ENCODE results near the gene MALRD1. TPM values are rescaled to one million over a fixed set of nuclear protein-coding genes. Genes with fewer than 3 reads are reported as not detected.
"Not testable (repeated sequence)": the region's sequence is repeated elsewhere in the genome, so short reads cannot be mapped to it uniquely, and the experiment has no call there.

Gene MALRD1
- total RNA-seq, 2 donors from 2014 or later: 0.26 to 1.3 TPM

DNA sequence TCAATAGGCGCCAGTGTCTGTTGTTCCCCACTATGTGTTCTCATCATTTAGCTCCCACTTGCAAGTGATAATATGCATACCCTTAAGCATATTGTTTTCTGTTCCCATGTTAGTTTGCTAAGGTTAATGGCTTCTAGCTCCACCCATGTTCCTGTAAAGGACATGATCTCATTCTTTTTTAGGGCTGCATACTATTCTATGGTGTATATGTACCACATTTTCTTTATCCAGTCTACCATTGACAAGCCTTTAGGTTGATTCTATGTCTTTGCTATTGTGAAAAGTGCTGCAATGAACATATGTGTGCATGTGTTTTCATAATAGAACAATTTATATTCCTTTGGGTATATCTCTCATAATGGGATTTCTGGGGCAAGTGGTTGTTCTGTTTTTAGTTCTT is 689.8 kb downstream of the MALRD1 start:
- no peaks in the 10 kb centered on the region for H3K27me3 ChIP-seq
- WGBS, 2 donors: 79 to 94% methylated on average over 1 of the region's 1 CpG
- TF ChIP-seq, protein P1, sequence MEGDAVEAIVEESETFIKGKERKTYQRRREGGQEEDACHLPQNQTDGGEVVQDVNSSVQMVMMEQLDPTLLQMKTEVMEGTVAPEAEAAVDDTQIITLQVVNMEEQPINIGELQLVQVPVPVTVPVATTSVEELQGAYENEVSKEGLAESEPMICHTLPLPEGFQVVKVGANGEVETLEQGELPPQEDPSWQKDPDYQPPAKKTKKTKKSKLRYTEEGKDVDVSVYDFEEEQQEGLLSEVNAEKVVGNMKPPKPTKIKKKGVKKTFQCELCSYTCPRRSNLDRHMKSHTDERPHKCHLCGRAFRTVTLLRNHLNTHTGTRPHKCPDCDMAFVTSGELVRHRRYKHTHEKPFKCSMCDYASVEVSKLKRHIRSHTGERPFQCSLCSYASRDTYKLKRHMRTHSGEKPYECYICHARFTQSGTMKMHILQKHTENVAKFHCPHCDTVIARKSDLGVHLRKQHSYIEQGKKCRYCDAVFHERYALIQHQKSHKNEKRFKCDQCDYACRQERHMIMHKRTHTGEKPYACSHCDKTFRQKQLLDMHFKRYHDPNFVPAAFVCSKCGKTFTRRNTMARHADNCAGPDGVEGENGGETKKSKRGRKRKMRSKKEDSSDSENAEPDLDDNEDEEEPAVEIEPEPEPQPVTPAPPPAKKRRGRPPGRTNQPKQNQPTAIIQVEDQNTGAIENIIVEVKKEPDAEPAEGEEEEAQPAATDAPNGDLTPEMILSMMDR (IDR thresholded peaks at IDR 0.05): no peak
- no peak for TF ChIP-seq POLR2A (IDR thresholded peaks at IDR 0.05)
- no peaks in the 10 kb centered on the region for H3K9me3 ChIP-seq
- H3K36me3 ChIP-seq (replicated peaks in 1 of 2; ENCODE audit: insufficient read depth in 1 of 2, low read depth in 2 of 2): no peaks in the 10 kb centered on the region
- no peak overlapping the region for H3K4me3 ChIP-seq
- no peak for DNase-seq
- intact Hi-C loops (cut with DNase I): no loop called here
- H3K27ac ChIP-seq: no peak overlapping the region
- ATAC-seq: no peak
- no peaks in the 10 kb centered on the region for H3K4me1 ChIP-seq

DNA sequence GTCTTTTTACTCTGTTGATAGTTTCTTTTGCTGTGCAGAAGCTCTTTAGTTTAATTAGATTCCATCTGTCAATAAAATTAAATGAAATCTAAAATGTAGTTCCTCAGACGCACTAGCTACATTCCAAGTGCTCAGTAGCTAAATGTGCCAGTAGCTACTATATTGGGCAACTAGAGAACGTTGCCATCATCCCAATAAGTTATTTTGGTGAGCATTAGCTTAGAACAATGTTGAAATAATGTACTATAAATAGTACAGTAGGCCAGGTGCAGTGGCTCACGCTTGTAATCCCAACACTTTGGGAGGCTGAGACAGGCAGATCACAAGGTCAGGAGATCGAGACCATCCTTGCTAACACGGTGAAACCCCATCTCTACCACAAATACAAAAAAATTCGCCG is 690.6 kb downstream of the MALRD1 start:
- WGBS, 2 donors: 69 to 77% methylated on average over 7 of the region's 7 CpGs
- H3K36me3 ChIP-seq (replicated peaks in 1 of 2; ENCODE audit: insufficient read depth in 1 of 2, low read depth in 2 of 2); intact Hi-C loops (cut with DNase I); H3K9me3 ChIP-seq; H3K27ac ChIP-seq; ATAC-seq; H3K4me1 ChIP-seq; H3K4me3 ChIP-seq; H3K27me3 ChIP-seq; DNase-seq: not testable (repeated sequence)

DNA sequence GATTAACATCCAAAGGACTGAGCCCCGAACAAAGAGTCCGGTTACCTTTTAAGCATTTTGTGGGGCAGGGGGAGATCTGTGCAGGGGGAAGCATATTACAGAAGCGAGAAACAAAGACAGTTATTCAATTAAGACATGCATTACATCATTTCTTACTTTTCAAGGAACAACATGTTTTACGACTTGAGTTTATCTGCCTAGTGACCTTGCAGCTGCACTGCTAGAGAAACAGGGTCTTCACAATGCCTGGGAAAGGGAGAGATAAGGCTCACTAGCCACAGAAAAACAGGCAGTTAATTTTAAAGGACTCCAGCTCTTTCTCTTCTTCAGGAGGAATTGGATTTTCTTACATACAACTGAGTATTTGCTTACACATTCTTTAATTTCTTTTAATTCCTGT is 693.5 kb downstream of the MALRD1 start:
- H3K9me3 ChIP-seq; DNase-seq; H3K4me1 ChIP-seq; H3K36me3 ChIP-seq (replicated peaks in 1 of 2; ENCODE audit: insufficient read depth in 1 of 2, low read depth in 2 of 2); ATAC-seq; H3K27me3 ChIP-seq; intact Hi-C loops (cut with DNase I); H3K27ac ChIP-seq; H3K4me3 ChIP-seq: not testable (repeated sequence)
- 43 to 57% methylated on average over 4 of the region's 4 CpGs for WGBS, 2 donors

DNA sequence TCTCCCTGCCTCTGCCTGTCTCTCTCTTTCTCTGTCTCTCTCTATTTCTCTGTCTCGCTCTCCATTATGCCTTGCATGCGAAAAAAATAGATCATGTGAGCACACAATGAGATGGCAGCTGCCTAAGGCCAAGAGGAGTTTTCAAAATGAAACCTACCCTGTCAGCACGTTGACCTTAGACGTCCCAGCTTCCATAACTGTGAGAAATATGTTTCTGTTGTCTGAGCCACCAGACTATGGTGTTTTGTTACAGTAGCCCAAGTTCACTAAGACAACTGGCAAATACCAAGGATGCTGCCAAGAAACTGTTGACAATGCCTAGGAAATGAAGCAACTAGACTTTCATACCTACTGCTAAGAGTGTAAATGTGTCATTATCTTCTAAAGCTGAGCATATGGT is 697.1 kb downstream of the MALRD1 start:
- intact Hi-C loops (cut with DNase I): no loop called here
- 76 to 81% methylated on average over 4 of the region's 4 CpGs for WGBS, 2 donors
- H3K9me3 ChIP-seq: no peaks in the 10 kb centered on the region
- TF ChIP-seq, protein P1 (IDR thresholded peaks at IDR 0.05): no peak
- no peak for TF ChIP-seq POLR2A (IDR thresholded peaks at IDR 0.05)
- no peak overlapping the region for H3K4me3 ChIP-seq
- H3K27ac ChIP-seq: no peak overlapping the region
- no peaks in the 10 kb centered on the region for H3K27me3 ChIP-seq
- ATAC-seq (no peak), DNase-seq (no peak)
- H3K36me3 ChIP-seq (replicated peaks in 1 of 2; ENCODE audit: insufficient read depth in 1 of 2, low read depth in 2 of 2): no peaks in the 10 kb centered on the region
- no peaks in the 10 kb centered on the region for H3K4me1 ChIP-seq

DNA sequence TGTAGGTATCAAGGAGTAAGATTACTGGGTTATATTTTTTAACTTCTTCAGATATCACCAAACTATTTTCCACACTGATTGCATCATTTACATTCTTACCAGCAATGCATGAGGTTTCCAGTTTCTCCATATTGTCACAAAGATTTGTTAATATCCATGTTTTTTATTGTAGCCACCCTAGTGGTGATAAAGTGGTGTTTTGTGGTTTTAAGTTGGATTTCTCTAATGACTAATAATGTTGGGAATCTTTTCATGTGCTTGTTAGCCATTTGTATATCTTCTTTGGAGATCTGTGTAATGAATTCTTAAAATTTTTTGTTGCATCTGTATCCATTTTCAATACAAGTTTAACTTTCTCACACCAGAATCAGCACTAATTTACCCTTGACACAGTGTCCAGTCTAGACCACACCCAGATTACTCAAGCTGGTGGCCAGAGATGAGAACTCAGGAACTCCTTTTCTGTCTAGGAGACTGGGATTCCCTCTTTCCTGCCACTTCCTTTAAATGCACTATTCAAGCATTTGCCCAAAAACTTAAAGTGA is 700.7 kb downstream of the MALRD1 start:
- no peak for TF ChIP-seq POLR2A (IDR thresholded peaks at IDR 0.05)
- TF ChIP-seq, protein P1 (IDR thresholded peaks at IDR 0.05): no peak
- no peaks in the 10 kb centered on the region for H3K36me3 ChIP-seq (replicated peaks in 1 of 2; ENCODE audit: insufficient read depth in 1 of 2, low read depth in 2 of 2)

DNA sequence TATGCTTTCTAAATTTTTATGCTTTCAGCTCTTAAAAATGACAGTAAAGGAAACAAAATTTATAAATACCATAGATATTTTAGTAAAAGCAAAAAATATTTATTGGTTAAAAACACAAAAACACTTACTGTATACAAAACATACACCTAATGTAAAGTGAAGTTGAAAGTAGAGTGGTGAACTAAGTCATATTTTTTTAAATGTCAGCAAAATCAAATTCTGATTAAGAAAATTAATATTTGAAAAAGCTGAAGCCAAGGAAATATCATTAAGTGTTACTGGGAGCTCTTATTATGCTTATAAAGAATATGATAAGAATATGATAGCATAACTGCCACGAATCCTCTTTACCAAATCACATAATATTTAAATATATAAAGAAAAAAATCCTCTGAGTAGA is 702.4 kb downstream of the MALRD1 start:
- no peaks in the 10 kb centered on the region for H3K27me3 ChIP-seq
- no peaks in the 10 kb centered on the region for H3K36me3 ChIP-seq (replicated peaks in 1 of 2; ENCODE audit: insufficient read depth in 1 of 2, low read depth in 2 of 2)
- ATAC-seq: no peak
- 48 to 59% methylated on average over 1 of the region's 1 CpG for WGBS, 2 donors
- H3K4me1 ChIP-seq: no peaks in the 10 kb centered on the region
- no peaks in the 10 kb centered on the region for H3K9me3 ChIP-seq
- intact Hi-C loops (cut with DNase I): no loop called here
- no peak overlapping the region for H3K27ac ChIP-seq
- no peak for TF ChIP-seq POLR2A (IDR thresholded peaks at IDR 0.05)
- TF ChIP-seq, protein P1 (IDR thresholded peaks at IDR 0.05): no peak
- no peak overlapping the region for H3K4me3 ChIP-seq
- DNase-seq: no peak

More for the DNA sequence above, 700.7 kb downstream of the MALRD1 start:
- no peak overlapping the region for H3K27ac ChIP-seq
- H3K4me1 ChIP-seq: no peaks in the 10 kb centered on the region
- DNase-seq (no peak), ATAC-seq (no peak)
- intact Hi-C loops (cut with DNase I): no loop called here
- no peak overlapping the region for H3K4me3 ChIP-seq
- no peaks in the 10 kb centered on the region for H3K9me3 ChIP-seq
- H3K27me3 ChIP-seq: no peaks in the 10 kb centered on the region

Measured in body of pancreas (tissue), 4 donors.